Fibroblast of the aortic adventitia (primary cell): ENCODE measurements around the gene DCLRE1A. TPM values are rescaled to one million over a fixed set of nuclear protein-coding genes. Genes with fewer than 3 reads are reported as not detected.
"Not testable (repeated sequence)": the region's sequence is repeated elsewhere in the genome, so short reads cannot be mapped to it uniquely, and the experiment has no call there.

Experiments used
- DNase-seq: peaks from one replicate; pipeline ENCODE4 v3.0.0-alpha.2; 2010; ENCODE audit warnings: low read depth
- H3K4me3 ChIP-seq: 2 replicates; pipeline ENCODE4 v1.5.1; 2011; ENCODE audit warnings: low read depth, mild to moderate bottlenecking, control low read depth, low read length, moderate library complexity
- CTCF ChIP-seq: IDR thresholded peaks from 2 replicates; pipeline ENCODE4 v1.5.1; 2011; ENCODE audit warnings: mild to moderate bottlenecking, low read length, control low read depth, inconsistent platforms; ENCODE audit not compliant: insufficient read depth
- total RNA-seq: library from RNA; depleted of rRNA; stranded (reverse); fragments of >200 nt; gene quantifications from 2 replicates; pipeline ENCODE4 v1.2.3, GENCODE V29; 2012; ENCODE audit warnings: low replicate concordance

DCLRE1A gene
- total RNA-seq, 1 donor: 10.9 TPM

GRCh38 chr10:113823389-113823788 lies 30.5 kb downstream of the DCLRE1A start:
- no peak overlapping the region for H3K4me3 ChIP-seq

GRCh38 chr10:113822174-113822573 lies 31.7 kb downstream of the DCLRE1A start:
- no peak overlapping the region for H3K4me3 ChIP-seq
- no peak for TF ChIP-seq CTCF
- no peak for DNase-seq

More at GRCh38 chr10:113823389-113823788, 30.5 kb downstream of the DCLRE1A start:
- no peak for TF ChIP-seq CTCF
- DNase-seq: no peak

GRCh38 chr10:113821306-113821705 lies 32.6 kb downstream of the DCLRE1A start:
- not testable (repeated sequence) for DNase-seq, H3K4me3 ChIP-seq

GRCh38 chr10:113820507-113820906 lies 33.4 kb downstream of the DCLRE1A start:
- no peak for TF ChIP-seq CTCF
- no peak for DNase-seq
- H3K4me3 ChIP-seq: no peak overlapping the region

- DNase-seq: no peak
- no peak for TF ChIP-seq CTCF
- H3K4me3 ChIP-seq: no peak overlapping the region
These were observed 33.9 kb downstream of the DCLRE1A start for GRCh38 chr10:113819989-113820388.

- not testable (repeated sequence) for DNase-seq, H3K4me3 ChIP-seq
These were observed 39.2 kb downstream of the DCLRE1A start for GRCh38 chr10:113814700-113815099.

GRCh38 chr10:113808168-113808567 lies 45.7 kb downstream of the DCLRE1A start:
- DNase-seq: no peak
- H3K4me3 ChIP-seq: no peak overlapping the region
- no peak for TF ChIP-seq CTCF

GRCh38 chr10:113806503-113806902 lies 47.4 kb downstream of the DCLRE1A start:
- no peak for TF ChIP-seq CTCF
- no peak for DNase-seq
- H3K4me3 ChIP-seq: no peak overlapping the region
